K562 (cell line): ENCODE data around the gene ABCC1. TPM values are rescaled to one million over a fixed set of nuclear protein-coding genes. Genes with fewer than 3 reads are reported as not detected.

ENCODE experiments used
- ATAC-seq: fragments of 200-7000 bp; cut with Tn5 transposase; 3 replicates; pipeline ENCODE4 v1.9.1; 2020; ENCODE audit warnings: moderate library complexity
- BruUV-seq: library from RNA; stranded (reverse); fragments of 400-500 nt; replicated peaks from 2 replicates; lab custom pipeline; 2021; lab: Mats Ljungman, UMichigan
- CTCF ChIA-PET: fragments of 300-600 bp; formaldehyde crosslinking; extraction: SDS; loops from one replicate; lab custom pipeline; 2021; ENCODE audit warnings: low intra/inter-chr PET ratio; lab: Yijun Ruan, JAX
- POLR2A ChIA-PET: fragments of 300-600, 350-650 bp; sonication (Branson Sonifier 250); formaldehyde crosslinking; extraction: SDS; loops from one replicate; lab custom pipeline; 2021; ENCODE audit warnings: antibody characterized with exemption, inconsistent platforms; lab: Yijun Ruan, JAX
- DNase-seq, 4 experiments: peaks; one replicate each; pipeline versions ENCODE4 v3.0.0 to v3.0.0-alpha.2; 2011 to 2018; ENCODE audit warnings: low spot score in 3 of 4, mixed read lengths in 3 of 4; ENCODE audit errors: extremely low read depth in 1 of 4
- FAIRE-seq: peaks from 2 replicates; lab custom pipeline; 2011; peaks lifted over from hg19 to GRCh38; lab: Jason Lieb, UNC
- H2AFZ ChIP-seq: 2 replicates; pipeline ENCODE4 v1.6.0; 2011; ENCODE audit warnings: low read depth, low read length, control low read depth, inconsistent platforms
- H3K27ac ChIP-seq: fragments of 200-600 bp; 3 replicates; pipeline ENCODE4 v1.8.0; 2011; ENCODE audit warnings: low read depth, mild to moderate bottlenecking, control low read depth, inconsistent platforms, low read length, moderate library complexity, mixed read lengths; ENCODE audit errors: extremely low read depth
- H3K27me3 ChIP-seq, 2 experiments: fragments of 300-600 bp in 1 of 2; 2 replicates in 1 of 2; 3 replicates in 1 of 2; pipeline versions ENCODE4 v1.6.0 to v1.8.0; 2011; ENCODE audit warnings: inconsistent platforms in 2 of 2, low read length in 2 of 2, mild to moderate bottlenecking in 1 of 2, mixed read lengths in 1 of 2, moderate library complexity in 1 of 2; ENCODE audit not compliant: control insufficient read depth in 2 of 2, insufficient read depth in 2 of 2
- H3K36me3 ChIP-seq: fragments of 300-600 bp; 3 replicates; pipeline ENCODE4 v1.8.0; 2011; ENCODE audit warnings: mild to moderate bottlenecking, low read length, inconsistent platforms; ENCODE audit not compliant: control insufficient read depth, insufficient read depth
- H3K4me1 ChIP-seq, 2 experiments: fragments of 200-600 bp in 1 of 2; replicated peaks in 1 of 2; 2 replicates in 1 of 2; 3 replicates in 1 of 2; pipeline versions ENCODE4 v1.5.1 to v1.8.0; 2011; ENCODE audit warnings: inconsistent platforms in 2 of 2, low read length in 2 of 2, mild to moderate bottlenecking in 1 of 2, mixed read lengths in 1 of 2, moderate library complexity in 1 of 2; ENCODE audit not compliant: control insufficient read depth in 2 of 2, insufficient read depth in 2 of 2
- H3K4me2 ChIP-seq: 2 replicates; pipeline ENCODE4 v1.6.1; 2011; ENCODE audit warnings: low read length, control low read depth, inconsistent platforms, mixed read lengths; ENCODE audit not compliant: insufficient read depth
- H3K4me3 ChIP-seq: fragments of 200-600 bp; sonication (generic), shearing (Covaris generic); 2 replicates; pipeline ENCODE4 v1.5.1; 2016; ENCODE audit warnings: control low read depth, inconsistent platforms
- H3K79me2 ChIP-seq: fragments of 200-600 bp; 3 replicates; pipeline ENCODE4 v1.8.0; 2011; ENCODE audit warnings: low read length, inconsistent platforms; ENCODE audit not compliant: control insufficient read depth, insufficient read depth
- H3K9ac ChIP-seq, 2 experiments: 2 replicates each; pipeline versions ENCODE4 v1.6.0 to v1.6.1; 2011; ENCODE audit warnings: low read depth in 2 of 2, low read length in 2 of 2, control low read depth in 1 of 2, inconsistent platforms in 1 of 2, mild to moderate bottlenecking in 1 of 2, mixed read lengths in 1 of 2; ENCODE audit not compliant: insufficient read depth in 1 of 2
- H3K9me1 ChIP-seq: one replicate; pipeline ENCODE4 v1.6.0; 2011; ENCODE audit warnings: inconsistent platforms, mild to moderate bottlenecking, low read length, moderate library complexity; ENCODE audit not compliant: control insufficient read depth, insufficient read depth
- H3K9me3 ChIP-seq: replicated peaks from 2 replicates; pipeline ENCODE4 v1.5.1; 2011; ENCODE audit warnings: low read depth, low read length, inconsistent platforms; ENCODE audit not compliant: control insufficient read depth, insufficient read depth
- H4K20me1 ChIP-seq: replicated peaks from 2 replicates; pipeline ENCODE4 v1.6.1; 2011; ENCODE audit warnings: low read length, inconsistent platforms, mixed read lengths; ENCODE audit not compliant: control insufficient read depth, insufficient read depth
- CBX3 ChIP-seq, 2 experiments: IDR thresholded peaks; 1 replicate in 1 of 2; 2 replicates in 1 of 2; pipeline ENCODE4 v1.6.1; 2012; ENCODE audit warnings: inconsistent platforms in 2 of 2, low read length in 2 of 2, borderline replicate concordance in 1 of 2, control low read depth in 1 of 2
- ELF2 ChIP-seq: fragments of 250-450 bp; sonication (Bioruptor Pico); IDR thresholded peaks from 2 replicates; pipeline ENCODE4 v1.5.0; 2021; ENCODE audit warnings: mild to moderate bottlenecking
- PHF8 ChIP-seq: fragments of 200-600 bp; sonication (generic); IDR thresholded peaks from 2 replicates; pipeline ENCODE4 v1.6.1; 2012; ENCODE audit warnings: mixed run types, mild to moderate bottlenecking, inconsistent platforms, low read length, moderate library complexity, borderline replicate concordance
- RBM25 ChIP-seq: fragments of 200-400 bp; formaldehyde crosslinking; IDR thresholded peaks from 2 replicates; pipeline ENCODE4 v1.6.1; 2018; ENCODE audit warnings: low read length, low read depth, moderate library complexity; ENCODE audit not compliant: severe bottlenecking
- ZFP30 ChIP-seq: fragments of 250-450 bp; sonication (Bioruptor Pico); IDR thresholded peaks from 2 replicates; pipeline ENCODE4 v1.8.0; 2022; ENCODE audit warnings: moderate library complexity, mild to moderate bottlenecking, inconsistent platforms, borderline replicate concordance
- ZNF79 ChIP-seq: fragments of 250-450 bp; sonication (Bioruptor Pico); IDR thresholded peaks from 2 replicates; pipeline ENCODE4 v1.4.0; 2020; ENCODE audit warnings: low read depth, mild to moderate bottlenecking, moderate library complexity
- WGBS: fragments of 100-300 bp; shearing (Covaris generic); methylation state at CpG from one replicate; pipeline ENCODE4 v1.1.6; 2016; ENCODE audit warnings: low coverage, mixed read lengths; ENCODE audit not compliant: insufficient coverage; ENCODE audit errors: missing lambda C conversion rate; 5-methylcytosine and 5-hydroxymethylcytosine counted together
- in situ Hi-C: fragments of 300-500 bp; cut with MboI; formaldehyde crosslinking; loops from 4 replicates; pipeline ENCODE4 v1.15.0; 2018; ENCODE audit warnings: inconsistent platforms, mixed read lengths
- intact Hi-C: fragments of 100-400 bp; cut with micrococcal nuclease; formaldehyde crosslinking; loops from 2 replicates; pipeline ENCODE4 v1.14.2; 2022
- polyA plus RNA-seq, 8 experiments: library from polyadenylated mRNA; depleted of rRNA in 4 of 8; stranded (reverse) in 5 of 8; unstranded in 3 of 8; fragments of >200 nt; fragmentation: Nextera tagmentation in 2 of 8; fragmentation: Illumina TruSeq in 1 of 8; extraction: Ambion mirVana in 2 of 8; extraction: Trizol in 1 of 8; gene quantifications; 2 replicates each; pipeline versions ENCODE4 v1.2.1 to v1.2.3, GENCODE V29; 2011 to 2014; ENCODE audit warnings: inconsistent platforms in 1 of 8, missing spikeins in 1 of 8
- total RNA-seq, 7 experiments: library from RNA; depleted of rRNA in 6 of 7; stranded (reverse); fragments of >200 nt in 6 of 7; fragmentation: Illumina TruSeq in 2 of 7; extraction: Trizol in 2 of 7; gene quantifications; 2 replicates each; pipeline versions ENCODE4 v1.2.1 to v1.2.3, GENCODE V29; 2011 to 2021; ENCODE audit warnings: low replicate concordance in 1 of 7
- TF ChIP-seq, protein P1 (sequence below): fragments of 250-450 bp; sonication (Bioruptor Pico); IDR thresholded peaks from 2 replicates; pipeline ENCODE4 v1.9.0; 2021; ENCODE audit warnings: mild to moderate bottlenecking
- TF ChIP-seq, protein P2 (sequence below): IDR thresholded peaks from 2 replicates; pipeline ENCODE4 v1.6.1; 2014; ENCODE audit warnings: antibody characterized with exemption
- TF ChIP-seq, protein P3 (sequence below): IDR thresholded peaks from 2 replicates; pipeline ENCODE4 v1.6.1; 2011; ENCODE audit warnings: borderline replicate concordance, low read depth, mild to moderate bottlenecking, moderate library complexity, low read length; ENCODE audit not compliant: insufficient read depth, poor library complexity, severe bottlenecking

The ABCC1 gene
- total and polyA plus RNA-seq, 9 of the 15 experiments (the other 6 are each of a cell fraction or from before 2014, with no cell fraction given): 3.9 to 41.6 (median 10.0) TPM

DNA sequence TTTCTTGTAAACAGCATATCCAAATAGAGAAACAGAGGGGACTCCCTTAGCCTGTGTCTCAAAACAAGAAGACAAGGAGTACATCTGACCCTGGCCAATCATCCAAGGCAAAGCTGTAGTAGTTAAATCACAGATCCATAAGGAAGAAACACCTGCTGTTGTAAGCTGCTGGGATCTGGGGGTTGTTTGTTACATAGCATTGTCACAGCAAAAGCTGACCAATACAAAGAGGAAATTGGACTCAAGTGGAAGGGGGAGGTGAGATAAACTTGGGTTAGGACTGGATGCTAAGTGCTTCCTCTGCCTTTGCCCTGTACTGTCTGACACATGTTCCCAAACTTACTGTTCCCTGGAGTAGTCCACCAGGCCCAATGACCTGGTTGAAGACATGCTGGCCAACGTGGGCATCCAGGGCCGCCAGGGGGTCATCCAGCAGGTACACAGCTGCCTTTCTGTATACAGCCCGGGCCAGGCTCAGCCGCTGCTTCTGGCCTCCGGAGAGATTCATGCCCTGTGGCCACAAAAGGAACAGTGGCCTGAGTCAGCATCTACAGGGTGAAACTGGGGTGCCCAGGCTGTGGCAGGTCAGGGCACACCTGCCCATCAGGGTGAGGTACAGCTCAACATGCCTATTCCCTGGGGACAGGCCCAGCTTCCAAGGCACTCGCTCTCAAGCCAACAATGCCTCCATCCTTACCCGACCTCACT lies 229.2 kb downstream of the ABCC1 start:
- TF ChIP-seq ELF2 (no peak), CBX3 (IDR thresholded peaks at IDR 0.05; ENCODE audit: borderline replicate concordance in 1 of 2, low read length in 2 of 2) (peak in 1 of 2 experiments; percentile 50; a peak in 1 of 3 replicates), ZFP30 (CRISPR knock-in tag) (no peak), ZNF79 (CRISPR knock-in tag) (no peak), PHF8 (no peak), RBM25 (peak; percentile 18)
- TF ChIP-seq, protein P1, sequence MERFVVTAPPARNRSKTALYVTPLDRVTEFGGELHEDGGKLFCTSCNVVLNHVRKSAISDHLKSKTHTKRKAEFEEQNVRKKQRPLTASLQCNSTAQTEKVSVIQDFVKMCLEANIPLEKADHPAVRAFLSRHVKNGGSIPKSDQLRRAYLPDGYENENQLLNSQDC (CRISPR knock-in tag): no peak
- TF ChIP-seq, protein P2, sequence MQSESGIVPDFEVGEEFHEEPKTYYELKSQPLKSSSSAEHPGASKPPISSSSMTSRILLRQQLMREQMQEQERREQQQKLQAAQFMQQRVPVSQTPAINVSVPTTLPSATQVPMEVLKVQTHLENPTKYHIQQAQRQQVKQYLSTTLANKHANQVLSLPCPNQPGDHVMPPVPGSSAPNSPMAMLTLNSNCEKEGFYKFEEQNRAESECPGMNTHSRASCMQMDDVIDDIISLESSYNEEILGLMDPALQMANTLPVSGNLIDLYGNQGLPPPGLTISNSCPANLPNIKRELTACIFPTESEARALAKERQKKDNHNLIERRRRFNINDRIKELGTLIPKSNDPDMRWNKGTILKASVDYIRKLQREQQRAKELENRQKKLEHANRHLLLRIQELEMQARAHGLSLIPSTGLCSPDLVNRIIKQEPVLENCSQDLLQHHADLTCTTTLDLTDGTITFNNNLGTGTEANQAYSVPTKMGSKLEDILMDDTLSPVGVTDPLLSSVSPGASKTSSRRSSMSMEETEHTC: no peak
- TF ChIP-seq, protein P3, sequence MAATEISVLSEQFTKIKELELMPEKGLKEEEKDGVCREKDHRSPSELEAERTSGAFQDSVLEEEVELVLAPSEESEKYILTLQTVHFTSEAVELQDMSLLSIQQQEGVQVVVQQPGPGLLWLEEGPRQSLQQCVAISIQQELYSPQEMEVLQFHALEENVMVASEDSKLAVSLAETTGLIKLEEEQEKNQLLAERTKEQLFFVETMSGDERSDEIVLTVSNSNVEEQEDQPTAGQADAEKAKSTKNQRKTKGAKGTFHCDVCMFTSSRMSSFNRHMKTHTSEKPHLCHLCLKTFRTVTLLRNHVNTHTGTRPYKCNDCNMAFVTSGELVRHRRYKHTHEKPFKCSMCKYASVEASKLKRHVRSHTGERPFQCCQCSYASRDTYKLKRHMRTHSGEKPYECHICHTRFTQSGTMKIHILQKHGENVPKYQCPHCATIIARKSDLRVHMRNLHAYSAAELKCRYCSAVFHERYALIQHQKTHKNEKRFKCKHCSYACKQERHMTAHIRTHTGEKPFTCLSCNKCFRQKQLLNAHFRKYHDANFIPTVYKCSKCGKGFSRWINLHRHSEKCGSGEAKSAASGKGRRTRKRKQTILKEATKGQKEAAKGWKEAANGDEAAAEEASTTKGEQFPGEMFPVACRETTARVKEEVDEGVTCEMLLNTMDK: no peak
- no peak overlapping the region for H2AFZ ChIP-seq
- in situ Hi-C loops (no loop called here), intact Hi-C loops (no loop called here)
- DNase-seq (no peak), FAIRE-seq (no peak), ATAC-seq (no peak)
- H3K36me3 ChIP-seq: no peaks in the 10 kb centered on the region
- no peak overlapping the region for H3K4me3 ChIP-seq
- WGBS: 16% methylated on average over 7 of the region's 7 CpGs
- no peaks in the 10 kb centered on the region for H3K9me1 ChIP-seq
- peaks cover 0 to 17% of the 10 kb centered on the region in 2 experiments; a peak in 3 of 5 replicates for H3K27me3 ChIP-seq
- ChIA-PET POLR2A (no interaction called here), CTCF (no interaction called here)
- H3K4me2 ChIP-seq: no peak overlapping the region
- H4K20me1 ChIP-seq: no peaks in the 10 kb centered on the region
- no peaks in the 10 kb centered on the region for H3K79me2 ChIP-seq
- H3K9me3 ChIP-seq: peaks cover 6% of the 10 kb centered on the region
- H3K4me1 ChIP-seq: peaks cover 4 to 7% of the 10 kb centered on the region in 2 experiments; a peak in 2 of 5 replicates
- no TSS peak for BruUV-seq
- no peak overlapping the region for H3K27ac ChIP-seq
- no peak overlapping the region for H3K9ac ChIP-seq
